IMR-90 (cell line): ENCODE measurements around the gene ARHGEF38.

Source experiments
- BHLHE40 ChIP-seq: fragments of 150-350 bp; IDR thresholded peaks from 2 replicates; pipeline ENCODE4 v1.6.1; 2016; ENCODE audit warnings: mild to moderate bottlenecking, low read depth, low read length
- CHD1 ChIP-seq: IDR thresholded peaks from 2 replicates; pipeline ENCODE4 v1.6.1; 2012; ENCODE audit warnings: low read depth, low read length, improper control_type of control experiment
- CTCF ChIP-seq: conservative IDR thresholded peaks from 2 replicates; pipeline ENCODE4 v1.5.1; 2012; ENCODE audit warnings: mild to moderate bottlenecking, low read depth, low read length, improper control_type of control experiment
- FOS ChIP-seq: fragments of 150-350 bp; IDR thresholded peaks from 2 replicates; pipeline ENCODE4 v1.6.1; 2016; ENCODE audit warnings: low read depth, low read length
- MAFK ChIP-seq: IDR thresholded peaks from 2 replicates; pipeline ENCODE4 v1.6.1; 2012; ENCODE audit warnings: low read depth, low read length, improper control_type of control experiment
- MAZ ChIP-seq: IDR thresholded peaks from 2 replicates; pipeline ENCODE4 v1.6.1; 2012; ENCODE audit warnings: low read depth, mild to moderate bottlenecking, low read length, improper control_type of control experiment, moderate library complexity, borderline replicate concordance
- MXI1 ChIP-seq: IDR thresholded peaks from 2 replicates; pipeline ENCODE4 v1.6.1; 2012; ENCODE audit warnings: low read depth, mild to moderate bottlenecking, low read length, moderate library complexity, borderline replicate concordance
- NFE2L2 ChIP-seq: fragments of 150-350 bp; IDR thresholded peaks from 2 replicates; pipeline ENCODE4 v1.6.1; 2016; ENCODE audit warnings: low read depth, mild to moderate bottlenecking, low read length
- POLR2A ChIP-seq: IDR thresholded peaks from 2 replicates; pipeline ENCODE4 v1.6.1; 2012; ENCODE audit warnings: mild to moderate bottlenecking, low read depth, low read length
- RAD21 ChIP-seq: IDR thresholded peaks from 2 replicates; pipeline ENCODE4 v1.6.1; 2012; ENCODE audit warnings: low read length, improper control_type of control experiment
- RCOR1 ChIP-seq: IDR thresholded peaks from 2 replicates; pipeline ENCODE4 v1.6.1; 2012; ENCODE audit warnings: mild to moderate bottlenecking, low read length, improper control_type of control experiment; ENCODE audit not compliant: insufficient replicate concordance
- SMC3 ChIP-seq: fragments of 150-350 bp; IDR thresholded peaks from 2 replicates; pipeline ENCODE4 v1.6.1; 2016; ENCODE audit warnings: low read depth, mild to moderate bottlenecking, antibody characterized with exemption, low read length, moderate library complexity
- USF2 ChIP-seq: fragments of 150-350 bp; IDR thresholded peaks from 2 replicates; pipeline ENCODE4 v1.6.1; 2017; ENCODE audit warnings: mild to moderate bottlenecking, antibody characterized with exemption, low read length, low read depth

- TF ChIP-seq USF2 (no peak), MAZ (no peak), CTCF (no peak; the same call in 1 of the 2 replicates), MXI1 (no peak), RAD21 (no peak), NFE2L2 (no peak), BHLHE40 (no peak), FOS (no peak), CHD1 (no peak), POLR2A (no peak), SMC3 (no peak), RCOR1 (no peak), MAFK (no peak)
These were observed 114.3 kb downstream of the ARHGEF38 start for GRCh38 chr4:105666693-105667092.
